GM19372 (cell line): ENCODE measurements around the gene CLMP.
"Not testable (repeated sequence)": the region's sequence is repeated elsewhere in the genome, so short reads cannot be mapped to it uniquely, and the experiment has no call there.

Source experiments
- ATAC-seq: cut with Tn5 transposase; IDR thresholded peaks from one replicate; pipeline ENCODE4 v1.9.1; 2021; ENCODE audit warnings: mild to moderate bottlenecking, low read depth, moderate library complexity; ENCODE audit not compliant: unreplicated experiment

The CLMP gene

GRCh38 chr11:123218451-123218850 lies 23.4 kb upstream of the CLMP start:
- ATAC-seq = no peak

DNA sequence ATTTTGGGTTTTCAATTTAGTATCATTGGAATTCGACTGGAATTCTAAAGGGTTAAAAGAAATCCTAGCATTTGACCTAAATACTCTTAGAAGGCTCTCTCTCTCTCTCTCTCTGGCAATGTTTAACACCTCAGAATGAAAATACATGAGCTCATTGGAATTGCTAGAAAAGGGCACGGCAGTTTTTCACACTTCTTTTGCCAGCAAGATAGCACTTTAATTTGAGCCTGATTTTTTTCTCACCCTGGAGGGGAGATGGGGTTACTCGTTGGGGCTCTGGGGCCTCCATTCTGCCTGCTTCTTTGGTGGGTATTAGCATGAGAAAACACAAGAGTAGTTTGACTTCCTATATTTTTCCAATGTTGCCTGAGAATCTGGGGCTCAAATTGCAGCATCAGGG lies 22.8 kb upstream of the CLMP start:
- ATAC-seq = no peak

DNA sequence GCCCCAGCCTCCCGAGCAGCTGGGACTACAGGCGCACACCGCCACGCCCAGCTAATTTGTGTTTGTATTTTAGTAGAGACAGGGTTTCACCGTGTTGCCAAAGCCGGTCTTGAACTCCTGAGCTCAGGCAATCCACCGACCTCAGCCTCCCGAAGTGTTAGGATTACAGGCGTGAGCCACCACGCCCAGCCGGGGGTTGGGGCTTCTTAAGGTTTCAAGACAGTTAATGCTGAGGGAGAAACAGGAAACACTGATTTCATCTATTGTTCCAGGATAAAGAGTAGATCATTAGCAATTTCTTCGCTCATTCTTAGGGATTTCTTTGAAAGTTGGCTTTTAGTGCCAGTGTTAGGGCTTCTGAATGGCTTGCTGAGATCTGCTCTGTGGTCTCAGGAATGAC lies 21.2 kb upstream of the CLMP start:
- no peak for ATAC-seq

GRCh38 chr11:123214940-123215339 lies 19.9 kb upstream of the CLMP start:
- ATAC-seq = no peak

DNA sequence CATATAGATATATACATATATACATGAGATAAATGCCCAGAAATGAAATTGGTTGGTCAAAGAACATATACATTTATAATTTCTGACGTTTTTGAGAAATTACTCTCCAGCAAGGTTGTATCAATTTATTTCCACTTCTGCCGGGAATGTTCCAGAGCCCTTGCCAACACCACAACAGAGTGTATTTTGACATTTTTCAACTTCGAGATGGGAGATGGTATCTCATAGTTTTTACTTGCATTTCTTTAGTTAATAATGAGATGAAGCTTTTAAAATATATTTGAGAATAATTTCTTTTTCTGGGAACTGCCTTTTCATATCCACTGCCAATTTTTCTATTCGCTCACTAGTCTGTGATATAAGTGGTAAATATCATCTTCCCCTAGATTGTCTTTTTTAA lies 19.3 kb upstream of the CLMP start:
- no peak for ATAC-seq

DNA sequence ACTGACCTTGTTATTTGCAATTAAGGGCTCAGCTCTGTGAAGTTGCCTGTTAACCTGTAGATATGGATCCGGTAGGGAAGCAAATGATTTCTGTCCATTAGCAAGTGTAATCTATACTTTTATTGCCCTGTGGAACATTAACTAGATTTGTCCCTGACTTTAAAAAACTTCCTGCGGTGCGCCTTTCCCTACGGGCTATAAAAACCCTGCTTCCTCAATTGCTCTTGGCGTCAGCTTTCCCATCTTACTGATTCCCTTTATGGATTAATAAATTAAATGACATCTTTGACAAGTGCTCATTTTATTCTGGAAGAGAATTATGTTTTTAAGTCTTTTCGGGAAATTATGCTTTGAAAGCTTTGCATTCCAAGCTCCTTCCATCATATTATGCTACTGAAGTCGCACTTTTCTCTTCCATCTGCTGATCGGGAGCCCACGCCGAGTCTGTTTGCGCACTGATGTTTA lies 18.3 kb upstream of the CLMP start:
- ATAC-seq = no peak

GRCh38 chr11:123212406-123212805 lies 17.4 kb upstream of the CLMP start:
- ATAC-seq = no peak

- ATAC-seq = no peak
Measured at GRCh38 chr11:123211981-123212380, 16.9 kb upstream of the CLMP start.

- ATAC-seq = no peak
Measured at GRCh38 chr11:123211149-123211852, 16.3 kb upstream of the CLMP start.

DNA sequence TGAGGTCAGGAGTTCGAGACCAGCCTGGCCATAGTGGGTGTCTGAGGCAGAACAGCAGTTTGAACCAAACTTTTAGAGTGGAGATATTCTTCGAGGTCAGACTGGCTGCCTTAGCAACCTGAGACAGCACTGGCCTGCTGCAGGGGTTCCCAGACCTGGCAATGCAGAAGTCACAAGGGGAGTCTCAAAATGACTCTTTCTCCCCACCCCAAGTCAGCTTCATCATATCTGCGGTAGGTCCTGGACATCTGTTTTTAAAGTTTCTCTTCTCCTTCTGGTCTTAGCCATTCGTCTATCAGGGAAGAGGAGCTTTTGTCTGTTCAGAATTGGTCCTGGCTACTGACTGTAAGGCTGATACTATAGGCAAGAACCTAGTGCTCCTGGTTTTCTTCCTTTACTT lies 14.5 kb upstream of the CLMP start:
- no peak for ATAC-seq

DNA sequence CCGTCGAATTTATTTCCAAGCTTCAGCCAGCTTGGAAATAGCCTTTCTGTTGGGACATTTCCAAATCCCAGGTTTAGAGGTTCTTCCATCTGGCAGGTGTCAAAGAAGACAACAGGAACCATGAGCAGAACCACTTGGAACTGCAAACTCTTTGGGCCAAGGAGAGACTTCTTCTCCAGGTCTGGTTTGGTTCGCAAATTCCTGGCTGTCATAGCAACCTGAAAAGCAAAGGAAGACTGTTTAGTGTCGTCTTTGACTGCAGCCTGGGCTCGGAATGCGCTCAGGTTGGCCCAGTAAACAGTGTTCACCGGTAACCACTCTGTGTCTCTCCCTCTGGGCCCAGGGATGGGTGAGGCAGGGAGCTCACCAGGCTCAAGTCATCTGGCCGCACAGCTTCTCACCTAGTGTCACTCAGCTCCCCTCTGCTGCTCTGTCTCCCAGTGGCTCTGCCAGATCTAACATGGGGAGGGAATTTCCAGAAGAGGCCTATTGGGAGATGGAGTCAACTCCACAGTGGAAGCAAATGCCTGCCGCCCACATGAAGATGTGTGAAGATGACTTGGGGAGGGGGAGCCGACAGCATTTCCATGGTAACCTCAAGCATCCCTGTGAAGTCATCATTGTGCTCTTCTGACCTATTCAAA lies 11.9 kb upstream of the CLMP start:
- ATAC-seq = no peak

DNA sequence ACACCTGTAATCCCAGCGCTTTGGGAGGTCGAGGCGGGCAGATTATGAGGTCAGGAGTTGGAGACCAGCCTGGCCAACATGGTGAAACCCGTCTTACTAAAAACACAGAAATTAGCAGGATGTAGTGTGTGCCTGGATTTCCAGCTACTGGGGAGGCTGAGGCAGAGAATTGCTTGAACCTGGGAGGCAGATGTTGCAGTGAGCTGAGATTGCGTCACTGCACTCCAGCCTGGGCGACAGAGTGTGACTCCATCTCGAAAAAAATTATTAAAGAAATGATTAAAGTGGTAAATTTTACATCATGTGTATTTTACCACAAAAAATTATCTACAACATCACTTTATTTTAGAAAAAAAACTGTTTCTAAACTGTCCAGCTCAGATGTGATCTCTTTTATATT lies 11.0 kb upstream of the CLMP start:
- not testable (repeated sequence) for ATAC-seq

DNA sequence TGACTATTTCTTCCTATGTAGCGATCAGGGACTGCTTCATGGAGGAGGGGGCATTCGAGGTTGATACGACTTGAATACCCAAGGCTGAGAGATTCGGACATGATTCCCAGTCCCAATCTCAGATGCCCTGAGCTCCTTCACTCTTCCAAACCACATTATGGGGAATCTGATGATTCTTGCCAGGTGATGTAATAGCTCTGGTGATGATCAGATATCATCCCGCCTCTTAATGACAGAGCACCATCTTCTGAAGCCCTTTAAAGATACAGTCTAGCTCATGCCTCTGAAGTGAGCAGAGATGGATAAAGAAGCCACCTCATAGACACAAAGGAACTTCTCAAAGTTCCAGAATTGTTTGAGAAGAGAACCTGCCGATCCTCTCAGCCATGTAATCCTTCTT lies 8.9 kb upstream of the CLMP start:
- no peak for ATAC-seq

DNA sequence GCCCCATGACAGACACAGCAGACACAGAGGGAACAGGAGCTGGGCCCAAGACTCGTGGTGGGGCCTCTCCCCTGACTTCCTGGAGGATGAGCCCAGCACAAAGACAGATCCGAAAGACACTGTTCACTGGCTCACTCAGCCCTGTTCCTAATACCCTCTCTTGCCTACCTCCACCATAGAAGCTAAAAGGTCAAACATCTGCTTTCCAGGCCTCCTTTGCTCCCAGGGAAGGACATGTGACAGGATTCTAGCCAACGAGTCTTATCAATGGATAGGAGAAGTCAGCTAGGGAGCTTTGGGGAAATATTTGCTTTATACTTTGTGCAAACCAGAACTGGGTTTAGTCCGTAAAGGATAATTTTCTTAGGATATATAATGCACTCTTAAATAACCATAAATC lies 8.4 kb upstream of the CLMP start:
- ATAC-seq = no peak

- ATAC-seq = no peak
Measured at GRCh38 chr11:123202155-123203151, 7.4 kb upstream of the CLMP start.

DNA sequence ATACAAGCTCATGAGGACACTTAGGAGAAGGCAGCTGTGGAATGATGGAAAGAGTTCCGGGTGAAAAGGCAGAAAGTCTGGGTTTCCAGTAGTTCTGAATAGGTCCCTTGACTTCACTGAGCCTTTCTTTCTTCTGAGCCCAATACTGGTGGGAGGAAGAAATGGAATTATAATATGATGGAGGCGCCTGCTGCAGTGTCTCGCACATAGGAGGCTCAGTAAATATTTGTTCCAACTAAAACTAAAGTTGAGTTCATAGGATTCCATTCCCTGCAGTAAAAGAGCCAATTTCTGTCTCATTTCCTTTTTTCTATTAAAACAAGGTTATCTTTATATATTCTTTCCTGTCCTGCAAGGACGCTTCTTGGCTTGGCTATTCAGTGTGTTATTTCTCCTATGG lies 5.2 kb upstream of the CLMP start:
- ATAC-seq = no peak

- ATAC-seq = no peak
Measured at GRCh38 chr11:123197711-123198110, 2.7 kb upstream of the CLMP start.

DNA sequence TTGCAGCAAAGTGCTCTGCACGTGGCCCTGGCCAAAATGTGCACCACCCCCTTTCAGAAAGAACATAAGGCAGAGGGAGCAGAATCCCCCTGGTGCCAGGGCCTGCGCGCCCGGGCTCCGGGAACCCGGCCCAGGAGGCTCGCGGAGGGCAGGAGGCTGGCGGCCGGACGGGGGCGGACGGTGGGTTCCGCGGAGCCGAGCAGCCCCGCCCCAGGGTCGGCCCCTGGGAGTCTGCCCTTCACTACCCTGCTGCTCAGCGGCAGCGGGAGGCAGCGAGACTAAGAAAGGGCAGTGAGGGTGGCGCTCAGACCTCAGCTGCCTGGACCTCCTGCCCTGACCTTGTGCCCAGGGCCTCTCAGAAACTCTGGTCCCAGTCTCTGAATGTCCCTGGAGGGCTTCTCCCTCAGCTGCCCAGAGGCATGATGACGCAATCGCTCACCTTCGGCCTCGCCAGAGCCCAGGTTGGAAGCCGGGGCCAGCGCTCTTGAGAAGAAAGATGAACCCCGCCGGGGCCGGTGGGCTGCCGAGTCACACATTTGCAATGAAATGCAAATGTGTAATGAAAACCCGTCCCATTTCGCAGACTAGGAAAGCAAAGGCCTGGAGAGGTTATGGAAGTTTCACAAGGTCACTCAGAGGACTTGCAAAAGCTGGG lies 1.1 kb upstream of the CLMP start:
- no peak for ATAC-seq

DNA sequence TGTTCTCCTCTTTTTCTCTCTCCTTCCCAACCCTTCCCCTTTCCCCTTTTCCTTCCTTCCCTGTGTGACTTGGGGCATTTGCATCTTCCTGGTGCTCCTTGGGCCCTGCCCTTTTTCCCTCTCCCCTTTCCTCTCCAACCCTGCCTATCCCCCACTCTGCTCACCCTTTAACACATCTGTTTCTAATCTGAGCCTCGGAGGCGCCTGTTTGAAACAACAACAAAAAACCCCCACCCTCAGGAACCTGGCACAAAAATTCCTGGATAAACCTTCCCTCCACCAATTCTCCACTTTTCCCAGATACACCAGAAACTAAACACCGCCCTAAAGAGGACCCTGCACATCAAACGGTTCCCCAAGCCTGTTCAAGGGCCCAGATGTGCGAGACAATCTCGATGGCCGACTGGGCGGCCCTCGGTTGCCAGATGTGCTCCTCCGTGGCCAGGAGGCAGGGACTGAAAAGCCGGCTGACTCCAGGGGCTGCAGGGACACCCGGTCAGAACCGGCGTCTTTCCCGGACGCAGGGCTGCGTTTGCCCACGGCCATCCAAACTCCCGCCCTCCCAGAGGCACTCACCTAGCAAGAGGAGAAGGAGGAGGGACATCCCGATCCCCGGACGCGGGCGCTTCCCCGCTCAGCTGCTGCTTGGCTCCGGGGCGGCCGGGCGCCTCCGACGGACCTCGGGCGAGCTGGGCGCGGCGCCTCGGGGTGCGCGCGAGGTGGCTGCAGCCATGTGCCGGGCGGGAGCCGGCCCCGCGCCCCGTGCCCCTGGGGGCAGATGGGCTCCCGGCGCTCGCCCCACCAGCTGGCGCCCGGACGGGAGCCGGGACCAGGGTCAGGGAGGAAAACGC lies 486 bp downstream of the CLMP start:
- no peak for ATAC-seq

DNA sequence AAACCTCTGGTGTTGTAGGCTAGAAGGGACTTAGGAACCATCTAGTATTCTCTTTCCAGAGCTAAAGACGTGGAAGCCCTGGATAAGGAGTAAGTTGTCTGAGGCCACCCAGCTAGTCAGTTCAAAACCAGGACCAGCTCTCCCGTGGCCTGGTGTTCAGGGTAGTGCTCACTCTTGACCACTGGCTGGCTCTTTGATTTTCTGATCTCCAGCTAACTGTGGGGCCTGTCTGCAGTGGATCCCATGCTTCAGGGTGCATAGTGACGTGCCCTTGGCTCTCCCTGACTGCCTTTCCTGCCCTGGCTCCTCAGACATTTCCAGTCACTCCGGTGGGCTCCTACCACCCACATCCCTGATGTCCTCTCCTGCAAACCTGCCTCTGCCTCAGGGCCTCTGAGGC lies 1.3 kb downstream of the CLMP start:
- no peak for ATAC-seq
